Left lung (tissue), 10 donors: ENCODE data around the gene PAQR5. TPM values are rescaled to one million over a fixed set of nuclear protein-coding genes. Genes with fewer than 3 reads are reported as not detected.

Experiments used
- ATAC-seq: fragments of 200-7000 bp; cut with Tn5 transposase; one replicate; pipeline ENCODE4 v1.9.1; 2020; ENCODE audit warnings: moderate library complexity
- DNase-seq, 4 donors: peaks; one replicate each; pipeline ENCODE4 v3.0.0-alpha.2; 2013 to 2020
- H3K27ac ChIP-seq, 2 donors: fragments of 200-600 bp; sonication (generic) in 1 of 2; one replicate each; pipeline versions ENCODE4 v1.5.0 to v1.8.0; 2020 to 2021
- H3K27me3 ChIP-seq, 2 donors: fragments of 200-600 bp; sonication (generic) in 1 of 2; one replicate each; pipeline versions ENCODE4 v1.5.0 to v1.8.0; 2020 to 2021
- H3K36me3 ChIP-seq, 2 donors: fragments of 200-600 bp; sonication (generic) in 1 of 2; one replicate each; pipeline versions ENCODE4 v1.5.0 to v1.8.0; 2020 to 2021
- H3K4me1 ChIP-seq, 2 donors: fragments of 200-600 bp; one replicate each; pipeline ENCODE4 v1.8.0; 2021
- H3K4me3 ChIP-seq, 2 donors: fragments of 200-600 bp; sonication (generic) in 1 of 2; one replicate each; pipeline versions ENCODE4 v1.5.0 to v1.8.0; 2020 to 2021; ENCODE audit warnings: mild to moderate bottlenecking in 1 of 2
- H3K9me3 ChIP-seq, 2 donors: fragments of 200-600 bp; sonication (generic) in 1 of 2; one replicate each; pipeline versions ENCODE4 v1.5.0 to v1.8.0; 2020 to 2021
- intact Hi-C, 2 donors: fragments of 100-400 bp; cut with DNase I; formaldehyde crosslinking; loops; one replicate each; pipeline versions ENCODE4 v1.11.2 to v1.14.2; 2022
- polyA plus RNA-seq, 6 donors: library from polyadenylated mRNA; unstranded; fragments of 120-200 nt; gene quantifications; one replicate each; pipeline ENCODE4 v1.2.1, GENCODE V29; 2013; ENCODE audit not compliant: insufficient read length in 6 of 6
- total RNA-seq, 2 donors: library from RNA; stranded (reverse); fragmentation: NEBNext Ultra II Directional; extraction: Animal tissue kit (Norgen Biotek cat#: 25700); gene quantifications; one replicate each; pipeline ENCODE4 v1.2.1, GENCODE V29; 2021
- TF ChIP-seq, protein P1 (sequence below), 2 donors: fragments of 200-600 bp; sonication (generic) in 1 of 2; IDR thresholded peaks; one replicate each; pipeline versions ENCODE4 v1.5.0 to v1.8.0; 2021; ENCODE audit warnings: antibody characterized with exemption in 2 of 2
- donor health status: DM: no; HTN: yes; CAD: no.
- donor health status: DM: no; HTN: no; CAD: no.

PAQR5 gene
- total and polyA plus RNA-seq, 8 donors = 6.2 to 17.7 (median 7.5) TPM

DNA sequence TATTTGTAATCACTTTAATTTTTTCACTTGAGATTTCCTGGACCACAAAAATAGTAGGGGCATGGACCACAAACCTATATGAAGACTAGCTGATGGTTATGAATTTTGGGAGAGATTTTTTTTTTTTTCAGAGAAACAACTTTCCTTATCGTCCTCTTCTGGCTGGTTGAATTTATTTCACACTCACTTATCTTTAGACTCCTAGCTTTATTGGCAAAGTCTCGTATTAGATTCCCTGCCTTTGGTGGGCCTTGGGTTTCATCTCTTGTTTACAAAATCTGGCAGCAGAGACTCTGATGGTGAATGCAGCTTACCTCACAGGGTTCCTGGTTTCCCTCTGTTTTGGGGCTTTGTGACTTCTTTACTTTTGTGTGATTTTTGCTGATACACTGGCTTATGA lies 70.9 kb downstream of the PAQR5 start:
- DNase-seq (no peak), ATAC-seq (no peak)
- Histone ChIP-seq H3K4me3 (no peak overlapping the region), H3K27ac (no peak overlapping the region), H3K9me3 (no peaks in the 10 kb centered on the region), H3K4me1 (no peaks in the 10 kb centered on the region), H3K27me3 (no peaks in the 10 kb centered on the region), H3K36me3 (no peaks in the 10 kb centered on the region)
- intact Hi-C loops = no loop called here
- TF ChIP-seq, protein P1, sequence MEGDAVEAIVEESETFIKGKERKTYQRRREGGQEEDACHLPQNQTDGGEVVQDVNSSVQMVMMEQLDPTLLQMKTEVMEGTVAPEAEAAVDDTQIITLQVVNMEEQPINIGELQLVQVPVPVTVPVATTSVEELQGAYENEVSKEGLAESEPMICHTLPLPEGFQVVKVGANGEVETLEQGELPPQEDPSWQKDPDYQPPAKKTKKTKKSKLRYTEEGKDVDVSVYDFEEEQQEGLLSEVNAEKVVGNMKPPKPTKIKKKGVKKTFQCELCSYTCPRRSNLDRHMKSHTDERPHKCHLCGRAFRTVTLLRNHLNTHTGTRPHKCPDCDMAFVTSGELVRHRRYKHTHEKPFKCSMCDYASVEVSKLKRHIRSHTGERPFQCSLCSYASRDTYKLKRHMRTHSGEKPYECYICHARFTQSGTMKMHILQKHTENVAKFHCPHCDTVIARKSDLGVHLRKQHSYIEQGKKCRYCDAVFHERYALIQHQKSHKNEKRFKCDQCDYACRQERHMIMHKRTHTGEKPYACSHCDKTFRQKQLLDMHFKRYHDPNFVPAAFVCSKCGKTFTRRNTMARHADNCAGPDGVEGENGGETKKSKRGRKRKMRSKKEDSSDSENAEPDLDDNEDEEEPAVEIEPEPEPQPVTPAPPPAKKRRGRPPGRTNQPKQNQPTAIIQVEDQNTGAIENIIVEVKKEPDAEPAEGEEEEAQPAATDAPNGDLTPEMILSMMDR (IDR thresholded peaks at IDR 0.05) = no peak

DNA sequence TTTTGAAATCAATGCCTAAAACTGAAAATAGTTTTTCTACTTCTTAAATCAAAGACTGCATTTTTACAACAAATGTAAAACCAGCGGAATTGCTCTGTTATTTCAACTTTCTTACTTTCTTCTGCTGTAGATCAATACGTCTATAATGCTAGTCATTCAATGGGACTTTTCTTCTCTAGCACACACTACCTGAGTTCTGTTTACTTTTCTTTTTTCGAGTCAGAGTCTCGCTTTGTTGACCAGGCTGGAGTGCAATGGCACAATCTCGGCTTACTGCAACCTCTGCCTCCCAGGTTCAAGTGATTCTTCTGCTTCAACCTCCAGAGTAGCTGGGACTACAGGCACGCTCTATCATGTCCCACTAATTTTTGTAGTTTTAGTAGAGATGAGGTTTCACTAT lies 74.7 kb downstream of the PAQR5 start:
- DNase-seq (no peak), ATAC-seq (no peak)
- intact Hi-C loops = no loop called here

DNA sequence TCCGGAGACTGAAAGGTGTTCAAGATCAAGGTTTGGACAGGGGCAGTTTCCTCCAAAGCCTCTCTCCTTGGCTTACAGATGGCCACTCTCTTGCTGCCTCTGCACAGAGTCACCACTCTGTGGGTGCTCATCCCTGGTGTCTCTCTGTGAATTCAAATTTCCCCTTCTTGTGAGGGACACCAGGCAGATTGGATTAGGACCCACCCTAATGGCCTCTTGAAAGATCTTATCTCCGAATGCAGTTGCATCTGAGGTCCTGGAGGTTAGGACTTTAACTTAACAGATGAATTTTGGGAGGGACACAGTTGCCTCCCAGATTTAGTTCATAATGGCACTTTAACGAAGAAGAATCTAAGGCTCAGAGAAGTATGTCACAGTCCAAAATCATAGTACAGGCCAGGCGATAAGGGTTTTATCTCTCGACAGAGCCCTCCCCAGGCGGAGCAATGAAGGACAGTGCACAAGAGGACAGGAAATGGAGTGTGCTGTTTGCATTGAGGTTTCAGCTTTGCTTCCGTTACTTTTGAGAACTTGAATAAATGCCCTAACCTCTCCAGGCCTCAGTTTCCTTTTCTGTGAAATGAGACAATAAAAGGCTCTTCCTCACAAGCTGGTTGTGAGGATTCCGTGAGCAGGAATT lies 76.6 kb downstream of the PAQR5 start:
- TF ChIP-seq, protein P1 (IDR thresholded peaks at IDR 0.05) = no peak
- H3K27me3 ChIP-seq = no peaks in the 10 kb centered on the region
- DNase-seq = no peak
- H3K9me3 ChIP-seq = no peaks in the 10 kb centered on the region
- ATAC-seq = no peak
- no peaks in the 10 kb centered on the region for H3K4me1 ChIP-seq
- H3K36me3 ChIP-seq = no peaks in the 10 kb centered on the region
- intact Hi-C loops = no loop called here
- H3K4me3 ChIP-seq = no peak overlapping the region
- H3K27ac ChIP-seq = no peak overlapping the region

More for the DNA sequence above, 74.7 kb downstream of the PAQR5 start:
- H3K27me3 ChIP-seq = no peaks in the 10 kb centered on the region
- H3K9me3 ChIP-seq = no peaks in the 10 kb centered on the region
- H3K4me1 ChIP-seq = no peaks in the 10 kb centered on the region
- no peaks in the 10 kb centered on the region for H3K36me3 ChIP-seq
- no peak overlapping the region for H3K4me3 ChIP-seq
- no peak overlapping the region for H3K27ac ChIP-seq
- TF ChIP-seq, protein P1 (IDR thresholded peaks at IDR 0.05) = no peak

DNA sequence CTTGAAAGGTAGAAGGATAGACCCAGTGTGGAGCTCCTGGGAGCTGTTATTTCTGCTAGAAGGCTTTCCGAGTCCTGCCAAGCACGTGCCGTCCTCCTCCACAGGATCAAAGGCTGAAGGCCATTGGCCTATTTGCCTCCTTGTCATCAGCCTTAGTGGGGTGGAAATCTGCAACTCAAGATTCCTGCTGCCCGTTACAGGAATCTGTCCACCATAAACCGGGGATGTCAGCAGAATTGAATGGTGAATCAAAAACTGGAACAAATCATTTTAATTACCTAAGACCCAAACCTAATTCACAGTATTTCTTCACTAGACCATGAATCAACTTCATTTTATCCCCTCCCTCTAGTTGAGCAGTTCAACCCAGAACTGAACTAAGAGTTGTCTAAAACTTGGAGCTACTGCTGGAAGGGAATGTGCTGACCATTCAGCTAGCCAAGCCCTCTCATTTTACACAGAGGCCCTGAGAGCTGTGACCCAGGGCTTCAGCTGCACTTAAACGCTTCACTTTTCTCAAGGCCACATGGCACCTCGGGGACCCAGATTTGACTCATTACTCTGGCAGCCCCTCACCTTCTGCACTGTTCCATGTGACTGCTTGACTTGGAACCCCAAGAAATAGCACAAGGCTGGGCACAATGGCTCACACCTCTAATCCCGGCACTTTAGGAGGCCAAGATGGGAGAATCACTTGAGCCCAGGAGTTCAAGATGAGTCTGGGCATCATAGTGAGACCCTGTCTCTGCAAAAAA lies 78.7 kb downstream of the PAQR5 start:
- H3K27ac ChIP-seq = no peak overlapping the region
- DNase-seq = no peak

More for the DNA sequence above, 78.7 kb downstream of the PAQR5 start:
- ATAC-seq = no peak
- H3K36me3 ChIP-seq = no peaks in the 10 kb centered on the region
- intact Hi-C loops = no loop called here
- no peaks in the 10 kb centered on the region for H3K4me1 ChIP-seq
- H3K4me3 ChIP-seq = no peak overlapping the region
- H3K27me3 ChIP-seq = no peaks in the 10 kb centered on the region
- TF ChIP-seq, protein P1 (IDR thresholded peaks at IDR 0.05) = no peak
- no peaks in the 10 kb centered on the region for H3K9me3 ChIP-seq
